ENCODE data around the gene RXRB.

RXRB gene

GRCh38 chr6:33202799-33203198, 2.3 kb upstream of the RXRB start:
- peaks cover 30% of the 10 kb centered on the region for H3K27me3 ChIP-seq (ENCODE audit: insufficient read depth, low read length)
- peaks cover 14% of the 10 kb centered on the region for H3K4me1 ChIP-seq (ENCODE audit: insufficient read depth, low read length)
- H3K36me3 ChIP-seq (ENCODE audit: insufficient read depth, low read depth, low read length) = peaks cover 26% of the 10 kb centered on the region
- H3K27ac ChIP-seq (ENCODE audit: low read length) = no peak overlapping the region
- H3K9me3 ChIP-seq (ENCODE audit: insufficient read depth, low read depth, low read length) = no peaks in the 10 kb centered on the region
- H3K9ac ChIP-seq (ENCODE audit: low read depth, low read length) = no peak overlapping the region
- H3K4me3 ChIP-seq (ENCODE audit: low read length) = no peak overlapping the region

DNA sequence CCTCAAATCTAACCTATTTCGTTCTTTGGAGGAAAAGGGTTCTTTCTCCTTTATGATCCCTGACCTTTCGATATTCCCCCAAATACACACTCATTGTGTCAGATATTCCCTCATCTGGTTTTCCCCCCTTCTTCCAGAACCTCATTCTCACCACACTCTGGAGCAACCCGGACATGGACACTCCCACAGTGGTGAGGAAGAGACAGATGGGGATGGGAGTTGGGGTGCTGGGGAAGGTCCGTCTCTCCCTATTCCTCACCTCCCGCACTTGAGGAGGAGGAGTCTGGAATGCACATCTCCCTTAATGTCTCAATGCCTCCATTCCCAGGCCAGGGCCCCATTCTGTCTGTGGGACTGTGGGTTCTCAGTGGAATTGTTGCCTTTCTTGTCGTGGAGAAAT, 1.5 kb upstream of the RXRB start:
- Histone ChIP-seq H3K9ac (ENCODE audit: low read depth, low read length) (peak overlapping the region; percentile 95; the same call in 1 of the 2 replicates), H3K4me1 (ENCODE audit: insufficient read depth, low read length) (peaks cover 14% of the 10 kb centered on the region)

GRCh38 chr6:33201147-33201545, 681 bp upstream of the RXRB start:
- Histone ChIP-seq H3K9ac (ENCODE audit: low read depth, low read length) (peak overlapping the region; percentile 95), H3K27me3 (ENCODE audit: insufficient read depth, low read length) (peaks cover 13% of the 10 kb centered on the region), H3K27ac (ENCODE audit: low read length) (peak overlapping the region; percentile 85), H3K4me1 (ENCODE audit: insufficient read depth, low read length) (peaks cover 14% of the 10 kb centered on the region), H3K4me3 (ENCODE audit: low read length) (peak overlapping the region; percentile 96), H3K9me3 (ENCODE audit: insufficient read depth, low read depth, low read length) (no peaks in the 10 kb centered on the region), H3K36me3 (ENCODE audit: insufficient read depth, low read depth, low read length) (peaks cover 37% of the 10 kb centered on the region)

More for the DNA sequence above, 1.5 kb upstream of the RXRB start:
- Histone ChIP-seq H3K36me3 (ENCODE audit: insufficient read depth, low read depth, low read length) (peaks cover 30% of the 10 kb centered on the region), H3K4me3 (ENCODE audit: low read length) (peak overlapping the region; percentile 96), H3K9me3 (ENCODE audit: insufficient read depth, low read depth, low read length) (no peaks in the 10 kb centered on the region), H3K27ac (ENCODE audit: low read length) (no peak overlapping the region), H3K27me3 (ENCODE audit: insufficient read depth, low read length) (peaks cover 21% of the 10 kb centered on the region)

DNA sequence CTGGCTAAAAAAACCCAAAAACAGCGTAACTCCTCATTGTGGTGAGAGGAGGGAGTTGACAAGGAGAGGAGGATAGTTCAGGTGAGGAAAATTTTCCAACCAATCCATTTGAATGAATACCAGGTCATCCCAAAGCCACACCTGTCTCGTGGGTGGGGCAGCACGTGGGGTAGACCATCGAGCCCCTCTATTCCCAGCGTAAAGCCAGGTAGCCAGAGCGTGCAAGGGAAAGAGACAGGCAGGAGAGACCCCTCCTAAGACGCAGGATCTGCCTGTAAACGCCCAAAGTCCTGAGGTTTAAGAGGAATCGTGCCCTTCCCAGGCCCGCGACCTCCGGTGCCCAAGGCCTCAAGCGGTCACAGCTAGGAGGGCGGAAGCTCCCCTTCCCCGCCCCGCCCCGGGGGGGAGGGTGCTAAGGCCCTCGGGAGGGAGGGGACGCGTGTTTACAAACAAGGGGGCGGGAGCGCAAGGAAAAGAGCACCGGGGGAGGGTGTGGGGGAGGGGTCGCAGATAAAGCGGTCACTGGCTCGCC, 712 bp downstream of the RXRB start:
- Histone ChIP-seq H3K27me3 (ENCODE audit: insufficient read depth, low read length) (no peaks in the 10 kb centered on the region), H3K36me3 (ENCODE audit: insufficient read depth, low read depth, low read length) (peaks cover 51% of the 10 kb centered on the region), H3K27ac (ENCODE audit: low read length) (no peak overlapping the region), H3K9ac (ENCODE audit: low read depth, low read length) (peak overlapping the region; percentile 95; the same call in 1 of the 2 replicates), H3K9me3 (ENCODE audit: insufficient read depth, low read depth, low read length) (no peaks in the 10 kb centered on the region), H3K4me3 (ENCODE audit: low read length) (peak overlapping the region; percentile 96), H3K4me1 (ENCODE audit: insufficient read depth, low read length) (peaks cover 9% of the 10 kb centered on the region)

DNA sequence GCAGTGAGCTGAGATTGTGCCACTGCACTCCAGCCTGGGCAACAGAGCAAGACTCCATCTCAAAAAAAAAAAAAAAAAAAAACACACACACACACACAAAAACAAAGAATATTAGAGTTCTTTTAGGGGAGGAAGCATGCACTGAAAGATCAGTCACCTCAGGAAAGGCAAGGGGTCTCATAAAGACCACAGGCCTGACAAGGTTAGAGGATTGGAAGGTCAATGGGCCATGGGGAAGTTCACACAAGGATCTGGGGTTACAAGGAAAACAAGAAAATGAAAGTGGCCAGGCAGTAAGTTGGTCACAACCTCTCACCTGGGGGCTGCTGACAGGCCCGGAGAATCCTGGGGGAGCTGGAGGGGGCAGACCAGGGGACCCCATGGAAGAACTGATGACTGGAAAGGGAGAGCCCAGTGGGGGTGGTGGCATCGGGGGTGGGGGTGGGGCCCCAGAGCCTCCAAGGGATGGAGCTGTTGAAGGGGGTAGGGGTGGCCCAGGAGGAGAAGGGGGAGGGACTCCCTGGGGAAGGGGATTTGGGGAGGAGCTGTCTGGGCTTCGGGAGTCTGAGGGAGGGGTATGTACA, 1.5 kb downstream of the RXRB start:
- Histone ChIP-seq H3K4me3 (ENCODE audit: low read length) (peak overlapping the region; percentile 96), H3K9ac (ENCODE audit: low read depth, low read length) (no peak overlapping the region; the same call in 1 of the 2 replicates), H3K36me3 (ENCODE audit: insufficient read depth, low read depth, low read length) (peaks cover 56% of the 10 kb centered on the region), H3K27me3 (ENCODE audit: insufficient read depth, low read length) (no peaks in the 10 kb centered on the region), H3K4me1 (ENCODE audit: insufficient read depth, low read length) (peaks cover 6% of the 10 kb centered on the region), H3K9me3 (ENCODE audit: insufficient read depth, low read depth, low read length) (no peaks in the 10 kb centered on the region), H3K27ac (ENCODE audit: low read length) (no peak overlapping the region)

GRCh38 chr6:33198159-33198852, 2.2 kb downstream of the RXRB start:
- Histone ChIP-seq H3K9ac (ENCODE audit: low read depth, low read length) (no peak overlapping the region), H3K4me1 (ENCODE audit: insufficient read depth, low read length) (peaks cover 3% of the 10 kb centered on the region; the same call in 1 of the 2 replicates), H3K27ac (ENCODE audit: low read length) (no peak overlapping the region), H3K9me3 (ENCODE audit: insufficient read depth, low read depth, low read length) (no peaks in the 10 kb centered on the region), H3K4me3 (ENCODE audit: low read length) (no peak overlapping the region), H3K27me3 (ENCODE audit: insufficient read depth, low read length) (no peaks in the 10 kb centered on the region), H3K36me3 (ENCODE audit: insufficient read depth, low read depth, low read length) (peaks cover 50% of the 10 kb centered on the region)

- Histone ChIP-seq H3K27me3 (ENCODE audit: insufficient read depth, low read length) (peaks cover 6% of the 10 kb centered on the region), H3K4me1 (ENCODE audit: insufficient read depth, low read length) (peaks cover 3% of the 10 kb centered on the region; the same call in 1 of the 2 replicates), H3K9ac (ENCODE audit: low read depth, low read length) (no peak overlapping the region), H3K4me3 (ENCODE audit: low read length) (no peak overlapping the region), H3K27ac (ENCODE audit: low read length) (no peak overlapping the region), H3K9me3 (ENCODE audit: insufficient read depth, low read depth, low read length) (no peaks in the 10 kb centered on the region), H3K36me3 (ENCODE audit: insufficient read depth, low read depth, low read length) (peaks cover 42% of the 10 kb centered on the region)
Measured at GRCh38 chr6:33197431-33198048, 2.9 kb downstream of the RXRB start.

DNA sequence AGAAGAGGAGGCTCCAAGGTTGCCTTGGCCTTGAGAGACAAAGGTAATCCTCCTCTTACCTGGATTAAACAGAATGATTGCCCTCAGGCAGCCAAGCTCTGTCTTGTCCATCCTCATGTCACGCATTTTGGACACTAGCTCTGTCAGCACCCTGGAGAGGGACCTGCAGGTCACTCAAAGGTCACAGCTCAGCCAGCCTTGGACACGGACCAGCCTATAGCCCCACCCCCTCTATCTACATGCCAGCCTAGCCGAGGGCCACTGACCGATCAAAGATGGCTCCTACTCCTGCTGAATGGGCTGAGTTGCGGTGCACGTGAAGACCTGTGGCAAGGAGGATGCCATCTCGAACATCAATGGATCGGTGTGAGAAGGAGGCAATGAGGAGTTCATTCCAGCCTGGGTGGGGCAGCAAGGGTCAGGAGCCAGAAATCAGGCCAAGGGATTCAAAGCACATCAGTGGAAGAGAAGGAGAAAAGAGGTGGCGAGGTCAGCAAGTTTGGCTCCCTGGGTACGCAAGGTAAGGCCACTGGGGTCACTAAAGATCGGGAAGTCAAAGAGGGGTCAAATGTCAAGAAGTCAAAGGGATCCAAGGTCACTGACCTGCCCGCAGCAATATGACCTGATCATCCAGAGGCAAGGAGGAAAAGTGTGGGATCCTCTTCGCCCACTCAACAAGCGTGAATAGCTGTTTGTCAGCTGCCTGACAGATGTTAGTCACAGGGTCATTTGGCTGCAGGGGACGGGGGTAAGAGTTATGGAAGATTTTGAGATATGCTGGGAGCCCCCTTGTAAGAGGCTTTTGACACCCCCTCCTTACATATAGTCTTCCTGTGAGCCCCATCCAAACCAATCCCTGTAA, 4.9 kb downstream of the RXRB start:
- Histone ChIP-seq H3K9me3 (ENCODE audit: insufficient read depth, low read depth, low read length) (no peaks in the 10 kb centered on the region), H3K4me1 (ENCODE audit: insufficient read depth, low read length) (peaks cover 6% of the 10 kb centered on the region; the same call in 1 of the 2 replicates), H3K27ac (ENCODE audit: low read length) (no peak overlapping the region), H3K4me3 (ENCODE audit: low read length) (no peak overlapping the region), H3K9ac (ENCODE audit: low read depth, low read length) (no peak overlapping the region), H3K27me3 (ENCODE audit: insufficient read depth, low read length) (peaks cover 25% of the 10 kb centered on the region), H3K36me3 (ENCODE audit: insufficient read depth, low read depth, low read length) (peaks cover 31% of the 10 kb centered on the region)

DNA sequence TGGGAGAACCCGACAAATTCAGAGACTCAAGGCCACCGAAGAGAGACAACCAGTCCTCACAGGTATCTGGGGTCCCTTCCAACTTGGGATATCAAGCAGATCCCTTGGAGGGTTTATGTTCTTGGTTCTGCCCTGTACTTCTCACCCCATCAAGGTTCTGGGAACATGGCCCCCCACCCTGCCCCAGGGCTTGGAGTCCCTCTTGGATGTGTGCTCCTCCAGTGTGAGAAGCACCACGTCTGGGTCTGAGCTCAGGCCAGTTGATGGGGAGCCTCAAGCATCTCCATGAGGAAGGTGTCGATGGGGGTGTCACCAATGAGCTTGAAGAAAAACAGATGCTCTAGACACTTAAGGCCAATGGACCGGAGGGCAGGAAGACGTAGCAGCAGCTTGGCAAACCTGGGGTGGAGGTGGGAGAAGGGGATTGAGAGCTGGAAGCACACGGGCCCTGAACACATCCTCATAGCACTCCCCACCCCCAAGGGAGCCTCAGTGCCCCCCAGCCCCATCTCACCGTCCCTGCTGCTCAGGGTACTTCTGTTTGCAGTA, 6.0 kb downstream of the RXRB start:
- Histone ChIP-seq H3K36me3 (ENCODE audit: insufficient read depth, low read depth, low read length) (peaks cover 31% of the 10 kb centered on the region), H3K9me3 (ENCODE audit: insufficient read depth, low read depth, low read length) (no peaks in the 10 kb centered on the region), H3K9ac (ENCODE audit: low read depth, low read length) (no peak overlapping the region)

DNA sequence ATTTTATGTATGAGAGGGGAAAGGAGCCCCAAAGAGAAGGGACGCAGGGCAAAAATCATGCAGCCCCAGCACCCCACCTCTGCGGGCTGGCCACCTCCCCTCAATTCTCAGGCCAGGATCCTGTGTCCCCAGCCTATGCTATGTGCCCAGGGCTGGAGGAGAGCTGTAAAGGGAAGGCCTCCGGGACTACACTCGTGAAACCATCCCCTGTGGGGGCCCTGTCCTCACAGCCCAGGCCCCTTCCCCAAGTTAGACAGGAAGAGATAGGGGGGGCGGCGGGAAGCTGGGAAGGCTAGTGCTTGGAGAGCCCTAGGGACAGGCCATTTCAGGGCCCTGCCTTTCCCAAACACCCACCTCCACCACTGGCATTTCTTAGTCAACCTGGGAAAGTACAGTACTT, 6.8 kb downstream of the RXRB start:
- H3K27ac ChIP-seq (ENCODE audit: low read length) = no peak overlapping the region
- no peak overlapping the region for H3K9ac ChIP-seq (ENCODE audit: low read depth, low read length)
- peaks cover 6% of the 10 kb centered on the region; the same call in 1 of the 2 replicates for H3K4me1 ChIP-seq (ENCODE audit: insufficient read depth, low read length)
- no peaks in the 10 kb centered on the region for H3K9me3 ChIP-seq (ENCODE audit: insufficient read depth, low read depth, low read length)
- H3K36me3 ChIP-seq (ENCODE audit: insufficient read depth, low read depth, low read length) = peaks cover 31% of the 10 kb centered on the region
- peaks cover 36% of the 10 kb centered on the region for H3K27me3 ChIP-seq (ENCODE audit: insufficient read depth, low read length)
- peak overlapping the region; percentile 79; the same call in 1 of the 2 replicates for H3K4me3 ChIP-seq (ENCODE audit: low read length)

More for the DNA sequence above, 6.0 kb downstream of the RXRB start:
- no peak overlapping the region for H3K27ac ChIP-seq (ENCODE audit: low read length)
- no peak overlapping the region for H3K4me3 ChIP-seq (ENCODE audit: low read length)
- H3K27me3 ChIP-seq (ENCODE audit: insufficient read depth, low read length) = peaks cover 34% of the 10 kb centered on the region
- H3K4me1 ChIP-seq (ENCODE audit: insufficient read depth, low read length) = peaks cover 6% of the 10 kb centered on the region; the same call in 1 of the 2 replicates

Data from iPS-20b (cell line).